Activated CD4-positive, alpha-beta T cell treated with anti-CD3 and anti-CD28 coated beads for 36 hours (primary cell): Measurements from ENCODE around the gene PTPRT. TPM values are rescaled to one million over a fixed set of nuclear protein-coding genes. Genes with fewer than 3 reads are reported as not detected.

Experiments used
- ATAC-seq: fragments of 200-7000 bp; cut with Tn5 transposase; one replicate; pipeline ENCODE4 v1.10.0; 2021; ENCODE audit warnings: mild to moderate bottlenecking, moderate library complexity
- CTCF ChIA-PET: fragments of 350-600 bp; sonication (Branson Sonifier 250); formaldehyde crosslinking; loops from one replicate; lab custom pipeline; 2021; ENCODE audit warnings: antibody characterized with exemption; lab: Charles Lee
- POLR2A ChIA-PET: fragments of 350-600 bp; sonication (Branson Sonifier 250); formaldehyde crosslinking; loops from one replicate; lab custom pipeline; 2021; ENCODE audit warnings: antibody characterized with exemption, inconsistent platforms; lab: Charles Lee
- DNase-seq: peaks from one replicate; pipeline ENCODE4 v3.0.0-alpha.2; 2020
- H3K27ac Mint-ChIP-seq: one replicate; pipeline ENCODE4 v1.8.0; 2021; ENCODE audit warnings: mixed read lengths
- H3K27me3 Mint-ChIP-seq: one replicate; pipeline ENCODE4 v1.8.0; 2021; ENCODE audit warnings: mixed read lengths
- H3K36me3 Mint-ChIP-seq: one replicate; pipeline ENCODE4 v1.8.0; 2021; ENCODE audit warnings: low read depth, mixed read lengths
- H3K4me1 Mint-ChIP-seq: one replicate; pipeline ENCODE4 v1.8.0; 2021; ENCODE audit warnings: mixed read lengths
- H3K4me3 Mint-ChIP-seq: one replicate; pipeline ENCODE4 v1.8.0; 2021; ENCODE audit warnings: mild to moderate bottlenecking, moderate library complexity, mixed read lengths
- H3K9me3 Mint-ChIP-seq: one replicate; pipeline ENCODE4 v1.8.0; 2021; ENCODE audit warnings: low read depth, mixed read lengths
- intact Hi-C, 2 experiments: fragments of 100-400 bp; cut with DNase I in 1 of 2; cut with micrococcal nuclease in 1 of 2; formaldehyde crosslinking; loops; one replicate each; pipeline versions ENCODE4 v1.14.2 to v1.15.1; 2022 to 2024; cut with DNase I, micrococcal nuclease
- total RNA-seq, 2 experiments: library from RNA; stranded (reverse); gene quantifications; one replicate each; pipeline ENCODE4 v1.2.3, GENCODE V29; 2021

Gene PTPRT
- total RNA-seq, 2 experiments from 2014 or later: not detected

DNA sequence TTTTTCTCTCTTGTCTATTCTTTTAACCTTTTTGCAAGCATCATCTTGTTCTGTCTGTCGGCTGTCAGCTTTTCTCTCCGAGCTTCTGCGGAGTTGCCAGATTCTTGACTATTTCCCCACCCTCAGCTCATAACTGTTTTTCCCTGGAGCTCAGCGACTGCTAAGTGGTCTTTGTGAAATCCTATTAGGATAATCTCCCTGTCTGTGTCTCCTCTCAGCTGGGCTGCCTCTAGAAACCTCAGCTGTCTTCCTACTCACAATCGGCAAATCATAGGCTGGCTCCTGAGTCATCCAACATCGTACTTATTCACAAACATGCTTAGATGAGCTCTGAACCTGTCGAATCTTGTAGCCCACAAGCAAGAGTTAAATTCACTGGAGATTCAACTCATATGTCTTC, 332.3 kb downstream of the PTPRT start:
- no peaks in the 10 kb centered on the region for H3K4me1 Mint-ChIP-seq
- no peak overlapping the region for H3K27ac Mint-ChIP-seq
- no peaks in the 10 kb centered on the region for H3K27me3 Mint-ChIP-seq
- no peak for ATAC-seq
- no peaks in the 10 kb centered on the region for H3K9me3 Mint-ChIP-seq
- ChIA-PET CTCF (interaction anchor here (0.6 kb wide), 1 partner anchor 24 kb away, joined by 3 read pairs; no protein-coding TSS in a partner anchor), POLR2A (no interaction called here)
- H3K4me3 Mint-ChIP-seq: no peak overlapping the region
- intact Hi-C loops: no loop called here
- no peak for DNase-seq
- no peaks in the 10 kb centered on the region for H3K36me3 Mint-ChIP-seq

GRCh38 chr20:42855896-42856295, 333.8 kb downstream of the PTPRT start:
- no peaks in the 10 kb centered on the region for H3K36me3 Mint-ChIP-seq
- no peaks in the 10 kb centered on the region for H3K9me3 Mint-ChIP-seq
- ChIA-PET CTCF (no interaction called here), POLR2A (no interaction called here)
- DNase-seq (no peak), ATAC-seq (no peak)
- no peak overlapping the region for H3K4me3 Mint-ChIP-seq
- H3K4me1 Mint-ChIP-seq: no peaks in the 10 kb centered on the region
- intact Hi-C loops: no loop called here
- no peaks in the 10 kb centered on the region for H3K27me3 Mint-ChIP-seq
- no peak overlapping the region for H3K27ac Mint-ChIP-seq

DNA sequence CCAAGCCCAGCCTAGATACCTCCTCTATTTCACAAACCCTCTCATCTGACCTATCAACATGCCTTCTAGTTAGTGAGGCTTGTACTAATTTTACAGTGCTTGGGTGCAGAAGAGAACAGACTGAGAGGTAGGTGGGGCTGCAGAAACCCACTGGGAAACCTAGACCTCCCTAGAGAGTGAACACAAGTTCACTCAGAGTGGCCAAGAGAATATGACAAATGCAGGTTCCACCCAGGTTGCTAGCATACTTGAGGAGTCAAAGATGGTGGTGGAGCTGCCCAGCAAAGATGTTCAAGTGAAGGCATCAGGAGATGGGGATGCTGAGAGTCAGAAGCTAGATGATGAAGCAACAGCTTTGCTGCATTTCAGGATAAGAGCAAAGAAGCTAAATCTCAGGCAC, 337.0 kb downstream of the PTPRT start:
- ChIA-PET CTCF (interaction anchor here (0.6 kb wide), 1 partner anchor 663 kb away, joined by 3 read pairs; no protein-coding TSS in a partner anchor), POLR2A (no interaction called here)
- intact Hi-C loops: no loop called here
- H3K27ac Mint-ChIP-seq: no peak overlapping the region
- no peaks in the 10 kb centered on the region for H3K36me3 Mint-ChIP-seq
- no peaks in the 10 kb centered on the region for H3K9me3 Mint-ChIP-seq
- no peak for ATAC-seq
- no peak for DNase-seq
- no peak overlapping the region for H3K4me3 Mint-ChIP-seq
- no peaks in the 10 kb centered on the region for H3K4me1 Mint-ChIP-seq
- H3K27me3 Mint-ChIP-seq: no peaks in the 10 kb centered on the region

DNA sequence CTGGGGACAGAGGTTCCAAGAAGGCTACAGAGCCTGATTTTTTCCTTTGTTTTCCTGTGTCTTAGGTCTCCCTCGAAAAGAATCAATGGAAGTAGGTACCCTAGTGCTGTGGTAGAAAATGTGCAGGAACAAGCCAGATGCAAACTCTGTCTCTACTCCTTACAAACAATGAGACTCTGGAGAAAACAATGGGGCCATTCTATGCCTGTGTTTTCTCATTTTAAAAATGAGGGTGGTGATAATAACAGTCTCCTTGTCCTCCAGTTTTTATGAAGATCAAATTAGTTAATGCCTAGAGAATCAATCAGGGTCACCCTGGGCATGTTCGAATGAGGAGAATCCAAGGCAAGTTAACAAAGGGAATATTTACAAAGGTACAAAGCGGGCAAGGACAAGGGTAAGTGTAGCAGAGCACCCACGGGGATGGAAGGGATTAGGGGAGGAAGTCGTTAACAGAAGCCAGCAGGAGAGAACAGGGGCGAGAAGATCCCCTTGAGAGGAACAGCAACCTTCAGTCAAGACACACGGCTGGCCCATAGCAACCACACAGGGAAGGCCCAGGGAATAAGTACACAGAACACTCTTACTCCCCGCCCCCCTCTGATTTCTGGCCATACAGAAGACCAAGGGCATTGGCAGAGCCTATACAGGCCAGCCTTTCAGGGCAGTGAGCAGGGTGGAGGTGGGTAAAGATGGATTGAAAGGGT, 342.8 kb downstream of the PTPRT start:
- DNase-seq (no peak), ATAC-seq (no peak)
- H3K4me1 Mint-ChIP-seq: no peaks in the 10 kb centered on the region
- no peaks in the 10 kb centered on the region for H3K27me3 Mint-ChIP-seq
- H3K36me3 Mint-ChIP-seq: no peaks in the 10 kb centered on the region
- no peak overlapping the region for H3K4me3 Mint-ChIP-seq
- CTCF ChIA-PET: no interaction called here
- no peak overlapping the region for H3K27ac Mint-ChIP-seq
- no peaks in the 10 kb centered on the region for H3K9me3 Mint-ChIP-seq
- POLR2A ChIA-PET: no interaction called here
- intact Hi-C loops: no loop called here

GRCh38 chr20:42844751-42845150, 345.0 kb downstream of the PTPRT start:
- ChIA-PET POLR2A (no interaction called here), CTCF (no interaction called here)
- intact Hi-C loops: no loop called here
- ATAC-seq (no peak), DNase-seq (no peak)
- Mint-ChIP-seq H3K36me3 (no peaks in the 10 kb centered on the region), H3K4me1 (no peaks in the 10 kb centered on the region), H3K27ac (no peak overlapping the region), H3K27me3 (no peaks in the 10 kb centered on the region), H3K9me3 (peaks cover 3% of the 10 kb centered on the region), H3K4me3 (no peak overlapping the region)

GRCh38 chr20:42837456-42837855, 352.2 kb downstream of the PTPRT start:
- DNase-seq (no peak), ATAC-seq (no peak)
- intact Hi-C loops: no loop called here
- Mint-ChIP-seq H3K36me3 (no peaks in the 10 kb centered on the region), H3K27me3 (no peaks in the 10 kb centered on the region), H3K27ac (no peak overlapping the region), H3K9me3 (peaks cover 8% of the 10 kb centered on the region), H3K4me1 (no peaks in the 10 kb centered on the region), H3K4me3 (no peak overlapping the region)
- ChIA-PET CTCF (no interaction called here), POLR2A (no interaction called here)

DNA sequence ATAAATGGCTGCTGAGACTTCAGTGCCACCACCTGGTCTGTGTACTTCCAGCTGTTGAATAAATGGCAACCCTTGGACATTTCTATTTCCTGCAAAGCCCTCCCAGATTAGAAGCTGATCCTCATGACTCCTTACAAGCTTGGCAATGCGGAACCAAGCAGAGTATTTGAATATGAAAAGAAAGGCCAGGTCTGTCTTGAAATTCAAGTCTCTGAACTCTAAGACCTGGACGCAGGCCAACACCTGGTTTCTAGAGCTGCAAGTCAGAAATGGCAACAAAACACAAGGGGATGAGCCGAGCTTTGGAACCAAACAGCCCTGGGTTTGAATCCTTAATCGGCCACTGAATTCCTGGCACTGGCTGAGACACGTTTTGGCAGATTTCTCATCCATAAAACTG, 353.4 kb downstream of the PTPRT start:
- no peak overlapping the region for H3K4me3 Mint-ChIP-seq
- CTCF ChIA-PET: no interaction called here
- H3K36me3 Mint-ChIP-seq: no peaks in the 10 kb centered on the region
- POLR2A ChIA-PET: no interaction called here
- H3K4me1 Mint-ChIP-seq: no peaks in the 10 kb centered on the region
- peaks cover 10% of the 10 kb centered on the region for H3K9me3 Mint-ChIP-seq
- no peak overlapping the region for H3K27ac Mint-ChIP-seq
- ATAC-seq: no peak
- H3K27me3 Mint-ChIP-seq: no peaks in the 10 kb centered on the region
- DNase-seq: no peak
- intact Hi-C loops: no loop called here

DNA sequence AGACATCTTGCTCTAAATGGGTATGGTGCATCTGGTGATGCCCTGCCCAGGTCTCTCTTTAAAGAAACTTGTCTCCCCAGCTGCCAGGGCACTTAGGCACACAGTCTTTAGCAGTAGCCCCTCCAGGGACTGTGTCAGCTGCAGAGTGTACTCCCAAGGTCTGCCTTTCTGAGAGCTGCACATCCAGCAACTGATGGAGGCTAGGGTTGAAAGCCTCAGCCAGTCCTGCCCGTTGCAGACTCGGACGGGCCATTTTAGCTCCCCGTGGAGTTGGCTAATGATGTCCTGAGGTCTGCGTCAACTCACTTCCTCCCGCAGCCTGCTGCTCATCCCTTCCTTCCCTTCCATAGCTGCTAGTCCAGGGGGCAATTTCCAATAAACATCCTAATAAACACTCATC, 381.8 kb downstream of the PTPRT start:
- CTCF ChIA-PET: no interaction called here
- H3K9me3 Mint-ChIP-seq: peaks cover 3% of the 10 kb centered on the region
- no peak overlapping the region for H3K4me3 Mint-ChIP-seq
- DNase-seq: no peak
- H3K27ac Mint-ChIP-seq: no peak overlapping the region
- no peaks in the 10 kb centered on the region for H3K36me3 Mint-ChIP-seq
- H3K27me3 Mint-ChIP-seq: no peaks in the 10 kb centered on the region
- intact Hi-C loops: no loop called here
- no peak for ATAC-seq
- H3K4me1 Mint-ChIP-seq: no peaks in the 10 kb centered on the region
- POLR2A ChIA-PET: no interaction called here

GRCh38 chr20:42795111-42795695, 394.5 kb downstream of the PTPRT start:
- ChIA-PET CTCF (interaction anchor here (0.5 kb wide), 1 partner anchor 119 kb away, joined by 3 read pairs; no protein-coding TSS in a partner anchor), POLR2A (no interaction called here)
- Mint-ChIP-seq H3K9me3 (no peaks in the 10 kb centered on the region), H3K36me3 (no peaks in the 10 kb centered on the region), H3K27ac (no peak overlapping the region), H3K27me3 (no peaks in the 10 kb centered on the region), H3K4me3 (no peak overlapping the region), H3K4me1 (no peaks in the 10 kb centered on the region)
- no peak for ATAC-seq
- no peak for DNase-seq
- intact Hi-C loops: no loop called here

GRCh38 chr20:42792052-42792451, 397.7 kb downstream of the PTPRT start:
- Mint-ChIP-seq H3K27me3 (peaks cover 2% of the 10 kb centered on the region), H3K4me1 (no peaks in the 10 kb centered on the region), H3K9me3 (no peaks in the 10 kb centered on the region), H3K36me3 (no peaks in the 10 kb centered on the region), H3K4me3 (no peak overlapping the region), H3K27ac (no peak overlapping the region)
- intact Hi-C loops: no loop called here
- DNase-seq (no peak), ATAC-seq (no peak)
- CTCF ChIA-PET: no interaction called here
- POLR2A ChIA-PET: no interaction called here

- ChIA-PET CTCF (interaction anchor here (0.7 kb wide), 1 partner anchor 10 kb away, joined by 3 read pairs; no protein-coding TSS in a partner anchor), POLR2A (no interaction called here)
- H3K36me3 Mint-ChIP-seq: no peaks in the 10 kb centered on the region
- no peak overlapping the region for H3K4me3 Mint-ChIP-seq
- intact Hi-C loops: no loop called here
- no peak overlapping the region for H3K27ac Mint-ChIP-seq
- H3K9me3 Mint-ChIP-seq: no peaks in the 10 kb centered on the region
- DNase-seq (no peak), ATAC-seq (no peak)
- H3K4me1 Mint-ChIP-seq: no peaks in the 10 kb centered on the region
- peaks cover 2% of the 10 kb centered on the region for H3K27me3 Mint-ChIP-seq
Observed at GRCh38 chr20:42790111-42790510, 399.6 kb downstream of the PTPRT start.

GRCh38 chr20:42788707-42789106, 401.0 kb downstream of the PTPRT start:
- Mint-ChIP-seq H3K27me3 (peaks cover 2% of the 10 kb centered on the region), H3K36me3 (no peaks in the 10 kb centered on the region), H3K9me3 (no peaks in the 10 kb centered on the region), H3K27ac (no peak overlapping the region), H3K4me1 (no peaks in the 10 kb centered on the region), H3K4me3 (no peak overlapping the region)
- ChIA-PET POLR2A (no interaction called here), CTCF (no interaction called here)
- ATAC-seq: no peak
- no peak for DNase-seq
- intact Hi-C loops: no loop called here
